Endodermal cell (in vitro differentiated cells): ENCODE results near the gene DIP2B. TPM values are rescaled to one million over a fixed set of nuclear protein-coding genes. Genes with fewer than 3 reads are reported as not detected.

Source experiments
- DNase-seq: peaks from one replicate; pipeline ENCODE4 v3.0.0-alpha.2; 2017
- H3K27ac ChIP-seq: 2 replicates; pipeline ENCODE4 v1.5.1; 2013; ENCODE audit warnings: mild to moderate bottlenecking, low read depth, low read length, moderate library complexity
- H3K27me3 ChIP-seq: 2 replicates; pipeline ENCODE4 v1.6.1; 2013; ENCODE audit warnings: mild to moderate bottlenecking, low read length, moderate library complexity; ENCODE audit not compliant: insufficient read depth, control insufficient read depth, poor library complexity, severe bottlenecking
- H3K36me3 ChIP-seq: 2 replicates; pipeline ENCODE4 v1.7.0; 2013; ENCODE audit warnings: mild to moderate bottlenecking, low read length, moderate library complexity; ENCODE audit not compliant: control insufficient read depth, insufficient read depth
- H3K4me1 ChIP-seq: one replicate; pipeline ENCODE4 v1.7.0; 2013; ENCODE audit warnings: low read length; ENCODE audit not compliant: control insufficient read depth, insufficient read depth
- H3K4me3 ChIP-seq: 2 replicates; pipeline ENCODE4 v1.5.1; 2013; ENCODE audit warnings: mild to moderate bottlenecking, low read length, moderate library complexity
- H3K9ac ChIP-seq: 2 replicates; pipeline ENCODE4 v1.6.1; 2013; ENCODE audit warnings: mild to moderate bottlenecking, low read length, moderate library complexity; ENCODE audit not compliant: poor library complexity, severe bottlenecking; ENCODE audit errors: extremely low read depth
- H3K9me3 ChIP-seq: 2 replicates; pipeline ENCODE4 v1.6.1; 2013; ENCODE audit warnings: mild to moderate bottlenecking, low read length, moderate library complexity; ENCODE audit not compliant: control insufficient read depth
- H3K27ac Mint-ChIP-seq: 2 replicates; pipeline ENCODE4 v1.8.0; 2020; ENCODE audit warnings: mixed read lengths
- H3K27me3 Mint-ChIP-seq: 2 replicates; pipeline ENCODE4 v1.8.0; 2021; ENCODE audit warnings: mild to moderate bottlenecking, mixed read lengths; ENCODE audit not compliant: insufficient read depth
- H3K36me3 Mint-ChIP-seq: 2 replicates; pipeline ENCODE4 v1.8.0; 2020; ENCODE audit warnings: low read depth, mixed read lengths
- H3K4me1 Mint-ChIP-seq: 2 replicates; pipeline ENCODE4 v1.8.0; 2020; ENCODE audit warnings: mixed read lengths
- H3K4me3 Mint-ChIP-seq: 2 replicates; pipeline ENCODE4 v1.8.0; 2020; ENCODE audit warnings: mild to moderate bottlenecking, moderate library complexity, mixed read lengths
- H3K9me3 Mint-ChIP-seq: 2 replicates; pipeline ENCODE4 v1.8.0; 2020; ENCODE audit warnings: mild to moderate bottlenecking, mixed read lengths
- CTCF ChIP-seq: fragments of 200-600 bp; sonication (generic); conservative IDR thresholded peaks from 2 replicates; pipeline ENCODE4 v1.5.0; 2021; ENCODE audit warnings: antibody characterized with exemption, mild to moderate bottlenecking
- WGBS, 2 experiments: methylation state at CpG; one replicate each; pipeline versions ENCODE4 v1.1.5 to v1.1.7; 2013; ENCODE audit warnings: missing lambda C conversion rate in 2 of 2, mixed read lengths in 1 of 2; ENCODE audit not compliant: insufficient coverage in 1 of 2, insufficient read length in 1 of 2; 5-methylcytosine and 5-hydroxymethylcytosine counted together
- total RNA-seq, 2 donors: library from RNA; stranded (reverse); fragmentation: NEBNext Ultra II Directional in 1 of 2; extraction: Animal tissue kit (Norgen Biotek cat#: 25700) in 1 of 2; gene quantifications; 2 replicates in 1 of 2; 3 replicates in 1 of 2; pipeline ENCODE4 v1.2.1, GENCODE V29; 2021

The DIP2B gene
- total RNA-seq, 2 donors from 2014 or later, result 20.6 to 21.3 TPM

- Mint-ChIP-seq H3K9me3 (no peaks in the 10 kb centered on the region), H3K4me3 (no peak overlapping the region), H3K36me3 (peaks cover 15% of the 10 kb centered on the region), H3K4me1 (peaks cover 1% of the 10 kb centered on the region), H3K27me3 (no peaks in the 10 kb centered on the region), H3K27ac (no peak overlapping the region)
- Histone ChIP-seq H3K4me3 (no peak overlapping the region), H3K9me3 (no peaks in the 10 kb centered on the region), H3K27me3 (no peaks in the 10 kb centered on the region), H3K36me3 (peaks cover 7% of the 10 kb centered on the region), H3K9ac (no peak overlapping the region), H3K4me1 (no peaks in the 10 kb centered on the region), H3K27ac (no peak overlapping the region)
- no peak for TF ChIP-seq CTCF
- 93 to 96% methylated on average over 3 to 4 of the region's 4 CpGs for WGBS, 2 experiments
- DNase-seq, result no peak
Measured at GRCh38 chr12:50635857-50636256, 131.1 kb downstream of the DIP2B start.

DNA sequence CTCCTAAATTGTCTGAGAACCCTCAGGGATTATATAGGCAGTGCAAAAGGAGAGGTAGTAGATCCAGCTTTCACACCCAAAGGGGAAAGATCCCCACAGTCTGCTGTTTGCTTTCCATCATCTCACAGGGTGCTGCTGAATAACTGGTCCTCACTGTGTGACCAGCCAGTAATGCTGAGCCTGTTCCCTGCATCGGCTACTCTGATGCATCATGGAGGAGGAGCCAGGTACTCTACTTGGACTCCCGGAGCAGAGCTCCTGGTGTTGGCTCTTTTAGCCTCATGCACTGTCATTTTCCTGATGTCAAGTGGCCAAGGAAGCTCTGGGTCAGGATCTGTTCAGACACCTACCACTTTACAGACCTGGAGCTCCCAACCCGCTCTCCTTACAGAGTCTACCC lies 131.7 kb downstream of the DIP2B start:
- H3K4me3 ChIP-seq, result no peak overlapping the region
- Mint-ChIP-seq H3K36me3 (peaks cover 11% of the 10 kb centered on the region), H3K9me3 (no peaks in the 10 kb centered on the region), H3K4me3 (no peak overlapping the region), H3K27ac (no peak overlapping the region), H3K27me3 (no peaks in the 10 kb centered on the region), H3K4me1 (peaks cover 1% of the 10 kb centered on the region)
- TF ChIP-seq CTCF, result no peak
- H3K27ac ChIP-seq, result peak overlapping the region; percentile 18
- no peaks in the 10 kb centered on the region for H3K9me3 ChIP-seq
- peak; percentile 66 for DNase-seq
- no peaks in the 10 kb centered on the region for H3K27me3 ChIP-seq
- WGBS, 2 experiments, result 83 to 87% methylated on average over 3 of the region's 3 CpGs
- no peak overlapping the region for H3K9ac ChIP-seq
- peaks cover 7% of the 10 kb centered on the region for H3K36me3 ChIP-seq
- H3K4me1 ChIP-seq, result no peaks in the 10 kb centered on the region

DNA sequence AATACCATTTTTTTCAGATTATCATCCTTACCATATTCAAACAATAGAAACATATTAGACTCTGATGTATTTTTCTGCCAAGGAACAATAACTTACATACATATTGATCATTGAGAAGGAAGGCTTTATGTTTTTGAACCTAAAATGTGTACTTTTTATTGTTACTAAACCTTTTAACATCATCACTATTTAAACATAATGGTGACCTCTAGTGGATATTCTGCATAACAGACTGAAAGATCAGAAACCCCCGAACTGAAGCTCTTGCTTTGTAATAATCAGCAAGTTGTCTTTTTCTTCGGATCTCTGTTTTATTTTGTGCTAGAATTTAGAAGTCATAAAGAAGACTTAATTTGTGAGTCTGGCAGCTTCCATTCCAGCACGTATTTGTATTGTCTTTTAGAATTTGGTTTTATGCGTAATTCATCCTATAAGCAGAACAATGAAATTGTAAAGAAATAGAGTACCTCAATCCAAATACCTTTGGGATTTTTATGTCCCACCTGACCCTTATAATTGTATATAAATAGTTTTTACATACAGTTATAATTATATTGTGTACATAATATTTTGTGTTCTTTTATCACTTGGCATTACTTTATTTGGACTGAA lies 133.2 kb downstream of the DIP2B start:
- no peak overlapping the region for H3K27ac Mint-ChIP-seq
- no peaks in the 10 kb centered on the region for H3K9me3 Mint-ChIP-seq
- peaks cover 1% of the 10 kb centered on the region for H3K4me1 Mint-ChIP-seq
- no peak overlapping the region for H3K4me3 ChIP-seq
- no peak overlapping the region for H3K27ac ChIP-seq
- H3K27me3 Mint-ChIP-seq, result no peaks in the 10 kb centered on the region
- H3K27me3 ChIP-seq, result no peaks in the 10 kb centered on the region
- no peaks in the 10 kb centered on the region for H3K4me1 ChIP-seq
- 67 to 75% methylated on average over 1 to 4 of the region's 4 CpGs for WGBS, 2 experiments
- no peaks in the 10 kb centered on the region for H3K9me3 ChIP-seq
- no peak overlapping the region for H3K4me3 Mint-ChIP-seq
- H3K9ac ChIP-seq, result no peak overlapping the region
- H3K36me3 Mint-ChIP-seq, result peaks cover 15% of the 10 kb centered on the region
- peak; percentile 80 for TF ChIP-seq CTCF
- DNase-seq, result no peak
- peaks cover 10% of the 10 kb centered on the region for H3K36me3 ChIP-seq
